HG02840 (cell line): ENCODE measurements around the gene ST8SIA4.

ENCODE experiments used
- ATAC-seq: cut with Tn5 transposase; IDR thresholded peaks from one replicate; pipeline ENCODE4 v1.9.1; 2021; ENCODE audit warnings: mild to moderate bottlenecking, moderate library complexity, moderate number of reproducible peaks; ENCODE audit not compliant: unreplicated experiment, low FRiP score

ST8SIA4 gene

GRCh38 chr5:100832252-100833230 is 70.5 kb downstream of the ST8SIA4 start:
- ATAC-seq: no peak

GRCh38 chr5:100828898-100829356 is 74.2 kb downstream of the ST8SIA4 start:
- ATAC-seq: no peak

- ATAC-seq: peak; percentile 75
Observed at GRCh38 chr5:100828071-100828897, 74.8 kb downstream of the ST8SIA4 start.

GRCh38 chr5:100827481-100827889 is 75.6 kb downstream of the ST8SIA4 start:
- peak; percentile 5 for ATAC-seq

GRCh38 chr5:100826133-100826532 is 76.9 kb downstream of the ST8SIA4 start:
- no peak for ATAC-seq

- no peak for ATAC-seq
Observed at GRCh38 chr5:100824635-100825034, 78.4 kb downstream of the ST8SIA4 start.

- ATAC-seq: no peak
Observed at GRCh38 chr5:100823812-100824211, 79.3 kb downstream of the ST8SIA4 start.

- ATAC-seq: no peak
Observed at GRCh38 chr5:100821751-100822150, 81.3 kb downstream of the ST8SIA4 start.

GRCh38 chr5:100818340-100818739 is 84.7 kb downstream of the ST8SIA4 start:
- ATAC-seq: no peak

GRCh38 chr5:100803397-100803796 is 99.7 kb downstream of the ST8SIA4 start:
- ATAC-seq: no peak

- ATAC-seq: no peak
Observed at GRCh38 chr5:100802208-100802607, 100.9 kb downstream of the ST8SIA4 start.

- ATAC-seq: peak; percentile 89
Observed at GRCh38 chr5:100800562-100800961, 102.5 kb downstream of the ST8SIA4 start.

- no peak for ATAC-seq
Observed at GRCh38 chr5:100799166-100799565, 103.9 kb downstream of the ST8SIA4 start.

GRCh38 chr5:100797861-100798260 is 105.2 kb downstream of the ST8SIA4 start:
- ATAC-seq: no peak

- no peak for ATAC-seq
Observed at GRCh38 chr5:100796851-100797250, 106.2 kb downstream of the ST8SIA4 start.

- ATAC-seq: no peak
Observed at GRCh38 chr5:100794844-100795243, 108.2 kb downstream of the ST8SIA4 start.

GRCh38 chr5:100794218-100794617 is 108.9 kb downstream of the ST8SIA4 start:
- no peak for ATAC-seq

- no peak for ATAC-seq
Observed at GRCh38 chr5:100792781-100793180, 110.3 kb downstream of the ST8SIA4 start.

- ATAC-seq: no peak
Observed at GRCh38 chr5:100791391-100791790, 111.7 kb downstream of the ST8SIA4 start.

- no peak for ATAC-seq
Observed at GRCh38 chr5:100790951-100791350, 112.1 kb downstream of the ST8SIA4 start.

- ATAC-seq: no peak
Observed at GRCh38 chr5:100790170-100790665, 112.9 kb downstream of the ST8SIA4 start.
